Measurements from ENCODE around the gene CELA2A.

CELA2A gene

GRCh38 chr1:15428815-15429435, 27.6 kb upstream of the CELA2A start:
- peaks cover 52% of the 10 kb centered on the region for H3K36me3 ChIP-seq (ENCODE audit: low read depth)
- no peaks in the 10 kb centered on the region for H3K9me3 ChIP-seq (ENCODE audit: severe bottlenecking)
- no peak for TF ChIP-seq CTCF (IDR thresholded peaks at IDR 0.05; ENCODE audit: poor library complexity, severe bottlenecking)
- ATAC-seq (ENCODE audit: low read depth) (no peak), DNase-seq (ENCODE audit: low spot score) (no peak)
- no peak overlapping the region for H3K27ac ChIP-seq (ENCODE audit: poor library complexity, severe bottlenecking)
- H3K4me1 ChIP-seq (ENCODE audit: insufficient read depth, poor library complexity, severe bottlenecking), result peaks cover 18% of the 10 kb centered on the region
- no peak overlapping the region for H3K4me3 ChIP-seq (ENCODE audit: severe bottlenecking)
- H3K27me3 ChIP-seq (ENCODE audit: insufficient read depth, poor library complexity, severe bottlenecking), result no peaks in the 10 kb centered on the region

- Histone ChIP-seq H3K36me3 (ENCODE audit: low read depth) (peaks cover 47% of the 10 kb centered on the region), H3K4me1 (ENCODE audit: insufficient read depth, poor library complexity, severe bottlenecking) (peaks cover 18% of the 10 kb centered on the region), H3K27ac (ENCODE audit: poor library complexity, severe bottlenecking) (peak overlapping the region; percentile 3), H3K4me3 (ENCODE audit: severe bottlenecking) (no peak overlapping the region), H3K9me3 (ENCODE audit: severe bottlenecking) (no peaks in the 10 kb centered on the region), H3K27me3 (ENCODE audit: insufficient read depth, poor library complexity, severe bottlenecking) (no peaks in the 10 kb centered on the region)
- TF ChIP-seq CTCF (IDR thresholded peaks at IDR 0.05; ENCODE audit: poor library complexity, severe bottlenecking), result no peak
- ATAC-seq (ENCODE audit: low read depth) (0 out of 3 replicates have a peak, but pooled peaks have one; percentile 2), DNase-seq (ENCODE audit: low spot score) (no peak)
Measured at GRCh38 chr1:15429701-15430149, 26.8 kb upstream of the CELA2A start.

GRCh38 chr1:15430787-15431570, 25.6 kb upstream of the CELA2A start:
- H3K9me3 ChIP-seq (ENCODE audit: severe bottlenecking), result no peaks in the 10 kb centered on the region
- no peak overlapping the region for H3K4me3 ChIP-seq (ENCODE audit: severe bottlenecking)
- peaks cover 37% of the 10 kb centered on the region for H3K36me3 ChIP-seq (ENCODE audit: low read depth)
- no peak for DNase-seq (ENCODE audit: low spot score)
- H3K27me3 ChIP-seq (ENCODE audit: insufficient read depth, poor library complexity, severe bottlenecking), result no peaks in the 10 kb centered on the region
- no peak overlapping the region for H3K27ac ChIP-seq (ENCODE audit: poor library complexity, severe bottlenecking)
- peak; percentile 31 for ATAC-seq (ENCODE audit: low read depth)
- peak; percentile 82 for TF ChIP-seq CTCF (IDR thresholded peaks at IDR 0.05; ENCODE audit: poor library complexity, severe bottlenecking)
- peaks cover 15% of the 10 kb centered on the region for H3K4me1 ChIP-seq (ENCODE audit: insufficient read depth, poor library complexity, severe bottlenecking)

- H3K27ac ChIP-seq (ENCODE audit: poor library complexity, severe bottlenecking), result no peak overlapping the region
- no peaks in the 10 kb centered on the region for H3K9me3 ChIP-seq (ENCODE audit: severe bottlenecking)
- TF ChIP-seq CTCF (IDR thresholded peaks at IDR 0.05; ENCODE audit: poor library complexity, severe bottlenecking), result no peak
- ATAC-seq (ENCODE audit: low read depth), result no peak
- peaks cover 31% of the 10 kb centered on the region for H3K36me3 ChIP-seq (ENCODE audit: low read depth)
- DNase-seq (ENCODE audit: low spot score), result no peak
- H3K4me1 ChIP-seq (ENCODE audit: insufficient read depth, poor library complexity, severe bottlenecking), result peaks cover 9% of the 10 kb centered on the region
- no peak overlapping the region for H3K4me3 ChIP-seq (ENCODE audit: severe bottlenecking)
- no peaks in the 10 kb centered on the region for H3K27me3 ChIP-seq (ENCODE audit: insufficient read depth, poor library complexity, severe bottlenecking)
Measured at GRCh38 chr1:15431571-15431948, 25.0 kb upstream of the CELA2A start.

- DNase-seq (ENCODE audit: low spot score) (no peak), ATAC-seq (ENCODE audit: low read depth) (no peak)
- Histone ChIP-seq H3K4me1 (ENCODE audit: insufficient read depth, poor library complexity, severe bottlenecking) (peaks cover 8% of the 10 kb centered on the region), H3K27ac (ENCODE audit: poor library complexity, severe bottlenecking) (no peak overlapping the region), H3K9me3 (ENCODE audit: severe bottlenecking) (no peaks in the 10 kb centered on the region), H3K27me3 (ENCODE audit: insufficient read depth, poor library complexity, severe bottlenecking) (no peaks in the 10 kb centered on the region), H3K36me3 (ENCODE audit: low read depth) (peaks cover 24% of the 10 kb centered on the region), H3K4me3 (ENCODE audit: severe bottlenecking) (no peak overlapping the region)
- TF ChIP-seq CTCF (IDR thresholded peaks at IDR 0.05; ENCODE audit: poor library complexity, severe bottlenecking), result no peak
Measured at GRCh38 chr1:15432324-15432723, 24.2 kb upstream of the CELA2A start.

Data from RWPE2 (cell line).